SU-DHL-6 (cell line): Measurements from ENCODE around the gene LONRF3.

Source experiments
- H2AFZ ChIP-seq: fragments of 200-600 bp; sonication (generic); 2 replicates; pipeline ENCODE4 v1.6.1; 2014; ENCODE audit warnings: low read depth, mild to moderate bottlenecking, moderate library complexity, mixed read lengths, antibody characterized with exemption, low read length; ENCODE audit not compliant: severe bottlenecking
- H3F3A ChIP-seq: fragments of 200-600 bp; shearing (Covaris generic); 2 replicates; pipeline ENCODE4 v1.6.0; 2016; ENCODE audit warnings: antibody characterized with exemption, mild to moderate bottlenecking; ENCODE audit not compliant: insufficient read depth
- H3K27ac ChIP-seq: fragments of 200-600 bp; sonication (generic); 2 replicates; pipeline ENCODE4 v1.5.1; 2016; ENCODE audit warnings: low read depth, mild to moderate bottlenecking, low read length, moderate library complexity, mixed read lengths
- H3K27me3 ChIP-seq: fragments of 200-600 bp; sonication (generic), shearing (Covaris generic); 2 replicates; pipeline ENCODE4 v1.6.0; 2014; ENCODE audit warnings: mild to moderate bottlenecking, low read length
- H3K36me3 ChIP-seq: fragments of 200-600 bp; sonication (generic); 2 replicates; pipeline ENCODE4 v1.6.1; 2014; ENCODE audit warnings: mild to moderate bottlenecking, low read length, mixed read lengths
- H3K4me2 ChIP-seq: fragments of 300-600, 200-600 bp; shearing (Covaris generic), sonication (generic); 2 replicates; pipeline ENCODE4 v1.6.0; 2014; ENCODE audit warnings: low read length, low read depth, mild to moderate bottlenecking; ENCODE audit not compliant: poor library complexity, severe bottlenecking
- H3K4me3 ChIP-seq: fragments of 200-600 bp; sonication (generic); 2 replicates; pipeline ENCODE4 v1.5.1; 2014; ENCODE audit warnings: antibody characterized with exemption, low read length, mild to moderate bottlenecking, mixed read lengths; ENCODE audit not compliant: insufficient read depth, poor library complexity, severe bottlenecking
- H3K79me2 ChIP-seq: fragments of 200-600 bp; sonication (generic); 2 replicates; pipeline ENCODE4 v1.6.1; 2014; ENCODE audit warnings: mild to moderate bottlenecking, low read length, moderate library complexity; ENCODE audit not compliant: insufficient read depth
- H3K9ac ChIP-seq: fragments of 200-600 bp; sonication (generic); 2 replicates; pipeline ENCODE4 v1.7.0; 2014; ENCODE audit warnings: mild to moderate bottlenecking, low read length
- H3K9me2 ChIP-seq: fragments of 200-600 bp; sonication (generic); replicated peaks from 2 replicates; pipeline ENCODE4 v1.6.1; 2014; ENCODE audit warnings: low read length; ENCODE audit not compliant: insufficient read depth
- H3K9me3 ChIP-seq: fragments of 200-600 bp; sonication (generic); 2 replicates; pipeline ENCODE4 v1.6.1; 2014; ENCODE audit warnings: low read length, mixed read lengths; ENCODE audit not compliant: insufficient read depth
- H4K20me1 ChIP-seq: fragments of 200-600 bp; sonication (generic); 2 replicates; pipeline ENCODE4 v1.6.1; 2014; ENCODE audit warnings: low read depth, mild to moderate bottlenecking, antibody characterized with exemption, low read length, moderate library complexity, mixed read lengths
- EZH2phosphoT487 ChIP-seq: fragments of 200-600 bp; sonication (generic), shearing (Covaris generic); conservative IDR thresholded peaks from 2 replicates; pipeline ENCODE4 v1.6.1; 2018; ENCODE audit warnings: mild to moderate bottlenecking, antibody characterized with exemption, low read length, moderate library complexity, mixed read lengths
- TF ChIP-seq, protein P1 (sequence below): fragments of 200-600 bp; sonication (generic); IDR thresholded peaks from one replicate; pipeline ENCODE4 v1.5.1; 2017; ENCODE audit warnings: antibody characterized with exemption, mild to moderate bottlenecking, low read length, moderate library complexity; ENCODE audit not compliant: insufficient read depth, poor library complexity, severe bottlenecking

Gene LONRF3

GRCh38 chrX:118941147-118941546, 33.3 kb upstream of the LONRF3 start:
- no peaks in the 10 kb centered on the region for H3K9me2 ChIP-seq
- TF ChIP-seq EZH2phosphoT487: no peak
- TF ChIP-seq, protein P1, sequence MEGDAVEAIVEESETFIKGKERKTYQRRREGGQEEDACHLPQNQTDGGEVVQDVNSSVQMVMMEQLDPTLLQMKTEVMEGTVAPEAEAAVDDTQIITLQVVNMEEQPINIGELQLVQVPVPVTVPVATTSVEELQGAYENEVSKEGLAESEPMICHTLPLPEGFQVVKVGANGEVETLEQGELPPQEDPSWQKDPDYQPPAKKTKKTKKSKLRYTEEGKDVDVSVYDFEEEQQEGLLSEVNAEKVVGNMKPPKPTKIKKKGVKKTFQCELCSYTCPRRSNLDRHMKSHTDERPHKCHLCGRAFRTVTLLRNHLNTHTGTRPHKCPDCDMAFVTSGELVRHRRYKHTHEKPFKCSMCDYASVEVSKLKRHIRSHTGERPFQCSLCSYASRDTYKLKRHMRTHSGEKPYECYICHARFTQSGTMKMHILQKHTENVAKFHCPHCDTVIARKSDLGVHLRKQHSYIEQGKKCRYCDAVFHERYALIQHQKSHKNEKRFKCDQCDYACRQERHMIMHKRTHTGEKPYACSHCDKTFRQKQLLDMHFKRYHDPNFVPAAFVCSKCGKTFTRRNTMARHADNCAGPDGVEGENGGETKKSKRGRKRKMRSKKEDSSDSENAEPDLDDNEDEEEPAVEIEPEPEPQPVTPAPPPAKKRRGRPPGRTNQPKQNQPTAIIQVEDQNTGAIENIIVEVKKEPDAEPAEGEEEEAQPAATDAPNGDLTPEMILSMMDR: no peak
- no peaks in the 10 kb centered on the region for H3K79me2 ChIP-seq

DNA sequence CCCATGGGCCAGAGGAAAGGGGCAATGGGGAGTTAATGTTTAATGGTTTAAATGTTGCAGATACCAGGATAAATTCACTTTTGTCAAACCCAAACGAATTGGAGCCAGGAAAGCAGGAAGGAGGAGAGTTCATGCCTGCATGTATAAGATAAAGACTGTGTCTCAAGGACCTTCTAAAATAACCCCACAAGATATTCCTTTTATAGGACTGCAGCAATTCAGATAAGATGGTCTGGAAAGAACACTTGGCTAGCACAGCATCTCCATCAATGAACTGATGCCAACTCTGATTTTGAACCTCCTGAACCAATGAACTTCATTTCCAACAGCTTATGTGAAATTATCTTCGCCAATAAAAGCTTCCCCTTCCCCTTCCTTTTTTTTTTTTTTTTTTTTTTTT, 31.3 kb upstream of the LONRF3 start:
- Histone ChIP-seq H3K36me3 (no peaks in the 10 kb centered on the region), H3K4me2 (no peak overlapping the region), H4K20me1 (no peaks in the 10 kb centered on the region), H3K4me3 (no peak overlapping the region), H3K9me2 (no peaks in the 10 kb centered on the region), H3K9me3 (no peaks in the 10 kb centered on the region), H3K79me2 (no peaks in the 10 kb centered on the region), H3K27ac (no peak overlapping the region), H3K27me3 (no peaks in the 10 kb centered on the region), H3F3A (no peaks in the 10 kb centered on the region), H2AFZ (no peak overlapping the region), H3K9ac (no peak overlapping the region)
- TF ChIP-seq EZH2phosphoT487: no peak
- TF ChIP-seq, protein P1: no peak

More at GRCh38 chrX:118941147-118941546, 33.3 kb upstream of the LONRF3 start:
- Histone ChIP-seq H3K9me3 (no peaks in the 10 kb centered on the region), H3K4me3 (no peak overlapping the region), H3K4me2 (no peak overlapping the region), H4K20me1 (no peaks in the 10 kb centered on the region), H3K36me3 (no peaks in the 10 kb centered on the region), H3F3A (no peaks in the 10 kb centered on the region), H2AFZ (no peak overlapping the region), H3K9ac (no peak overlapping the region), H3K27ac (no peak overlapping the region), H3K27me3 (no peaks in the 10 kb centered on the region)

GRCh38 chrX:118945921-118946320, 28.5 kb upstream of the LONRF3 start:
- no peak overlapping the region for H3K27ac ChIP-seq
- no peaks in the 10 kb centered on the region for H3K9me2 ChIP-seq
- no peaks in the 10 kb centered on the region for H3K79me2 ChIP-seq
- H3K4me3 ChIP-seq: no peak overlapping the region
- no peaks in the 10 kb centered on the region for H3K9me3 ChIP-seq
- no peak overlapping the region for H3K9ac ChIP-seq
- no peak overlapping the region for H2AFZ ChIP-seq
- H4K20me1 ChIP-seq: no peaks in the 10 kb centered on the region
- no peaks in the 10 kb centered on the region for H3F3A ChIP-seq
- H3K36me3 ChIP-seq: no peaks in the 10 kb centered on the region
- H3K27me3 ChIP-seq: no peaks in the 10 kb centered on the region
- H3K4me2 ChIP-seq: no peak overlapping the region
- TF ChIP-seq EZH2phosphoT487: no peak
- TF ChIP-seq, protein P1: no peak
